GM10248 (cell line): Measurements from ENCODE around the gene PRKCZ.
"Not testable (repeated sequence)": the region's sequence is repeated elsewhere in the genome, so short reads cannot be mapped to it uniquely, and the experiment has no call there.

Source experiments
- CTCF ChIA-PET: fragments of 300-600 bp; sonication (Branson Sonifier 250); formaldehyde crosslinking; extraction: SDS; loops from one replicate; lab custom pipeline; 2021; ENCODE audit warnings: antibody characterized with exemption; lab: Yijun Ruan, JAX
- POLR2A ChIA-PET: fragments of 350-650 bp; sonication (Branson Sonifier 250); formaldehyde crosslinking; extraction: SDS; loops from one replicate; lab custom pipeline; 2020; ENCODE audit warnings: antibody characterized with exemption; lab: Yijun Ruan, JAX
- DNase-seq: peaks from one replicate; pipeline ENCODE4 v3.0.0; 2012; ENCODE audit errors: extremely low spot score
- CTCF ChIP-seq: IDR thresholded peaks from 2 replicates; pipeline ENCODE4 v1.5.1; 2012; ENCODE audit warnings: mild to moderate bottlenecking, low read depth; ENCODE audit errors: extremely low read depth, missing control alignments, control extremely low read depth

The PRKCZ gene

DNA sequence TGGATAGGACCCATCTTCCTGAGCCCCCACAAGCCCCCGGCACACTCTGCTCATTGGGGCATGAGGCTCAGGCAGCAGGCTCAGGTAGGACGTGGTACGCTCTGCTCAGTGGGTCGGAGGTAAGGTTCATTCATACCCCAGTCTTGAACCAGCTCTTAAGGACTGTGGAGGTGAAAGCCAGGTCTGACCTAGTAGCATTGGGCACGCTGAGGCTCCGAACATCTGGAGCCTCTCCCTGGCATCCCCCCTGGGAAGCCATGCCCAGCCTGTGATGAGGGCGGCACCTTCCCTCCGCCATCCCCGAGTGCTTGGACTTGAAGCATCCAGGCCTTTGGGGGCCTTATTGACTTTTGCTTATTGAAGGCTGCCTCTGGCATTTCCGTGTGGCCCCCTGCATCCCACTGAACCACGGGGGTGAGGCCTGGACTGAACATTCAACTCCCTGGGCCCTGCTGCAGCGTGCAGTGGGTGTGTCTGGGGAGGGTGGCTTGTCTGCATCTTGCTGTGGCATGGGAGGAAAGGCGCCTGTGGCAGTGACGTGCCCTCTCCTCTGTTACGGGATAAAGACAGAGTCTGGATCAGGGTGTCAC, 94.4 kb downstream of the PRKCZ start:
- ChIA-PET CTCF (no interaction called here), POLR2A (no interaction called here)
- TF ChIP-seq CTCF, result no peak
- DNase-seq, result no peak

GRCh38 chr1:2145946-2146835, 96.0 kb downstream of the PRKCZ start:
- ChIA-PET POLR2A (no interaction called here), CTCF (no interaction called here)
- no peak for DNase-seq
- TF ChIP-seq CTCF, result no peak

DNA sequence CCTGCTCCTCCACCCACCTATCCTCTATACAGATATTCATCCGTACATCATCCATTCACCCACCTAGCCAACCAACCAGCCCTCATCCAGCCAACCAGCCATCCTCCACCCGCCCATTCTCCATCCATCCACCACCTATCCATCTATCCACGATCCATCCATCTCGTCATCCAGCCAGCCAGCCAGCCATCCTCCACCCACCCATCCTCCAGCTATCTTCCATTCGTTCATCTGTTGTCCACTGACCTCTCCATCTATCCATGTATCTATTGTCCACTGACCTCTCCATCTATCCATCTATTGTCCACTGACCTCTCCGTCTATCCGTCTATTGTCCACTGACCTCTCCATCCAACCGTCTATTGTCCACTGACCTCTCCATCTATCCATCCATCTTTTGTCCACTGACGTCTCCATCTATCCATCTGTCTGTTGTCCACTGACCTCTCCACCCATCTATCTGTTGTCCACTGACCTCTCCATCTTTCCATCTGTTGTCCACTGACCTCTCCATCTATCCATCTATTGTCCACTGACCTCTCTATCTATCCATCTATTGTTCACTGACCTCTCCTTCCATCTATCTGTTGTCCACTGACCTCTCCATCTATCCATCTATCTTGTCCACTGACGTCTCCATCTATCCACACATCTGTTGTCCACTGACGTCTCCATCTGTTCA, 96.8 kb downstream of the PRKCZ start:
- ChIA-PET CTCF (no interaction called here), POLR2A (no interaction called here)
- DNase-seq, result no peak
- no peak for TF ChIP-seq CTCF

- CTCF ChIA-PET, DNase-seq, POLR2A ChIA-PET: not testable (repeated sequence)
Observed at GRCh38 chr1:2147869-2148268, 97.7 kb downstream of the PRKCZ start.

DNA sequence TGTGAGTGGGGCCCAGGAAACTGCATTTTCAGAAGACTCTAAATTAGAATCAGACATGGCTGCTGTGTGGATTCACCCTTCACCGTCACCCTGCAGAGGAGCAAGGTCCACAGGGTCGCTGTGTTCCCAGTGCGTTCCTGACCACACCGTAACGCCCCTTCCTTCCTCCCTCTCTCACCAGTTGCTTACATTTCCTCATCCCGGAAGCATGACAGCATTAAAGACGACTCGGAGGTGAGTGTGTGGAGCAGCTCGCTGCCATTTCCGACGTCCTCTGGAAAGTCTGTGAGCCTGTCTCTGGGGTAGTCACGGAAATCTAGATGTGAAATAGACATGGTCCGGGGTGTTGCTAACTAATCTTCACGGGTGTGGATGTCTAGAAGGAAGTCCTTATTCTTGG, 98.5 kb downstream of the PRKCZ start:
- ChIA-PET CTCF (interaction anchor here (3.0 kb wide), 1 partner anchor 9 kb away, joined by 14 read pairs; no protein-coding TSS in a partner anchor), POLR2A (no interaction called here)
- no peak for TF ChIP-seq CTCF
- DNase-seq, result no peak

DNA sequence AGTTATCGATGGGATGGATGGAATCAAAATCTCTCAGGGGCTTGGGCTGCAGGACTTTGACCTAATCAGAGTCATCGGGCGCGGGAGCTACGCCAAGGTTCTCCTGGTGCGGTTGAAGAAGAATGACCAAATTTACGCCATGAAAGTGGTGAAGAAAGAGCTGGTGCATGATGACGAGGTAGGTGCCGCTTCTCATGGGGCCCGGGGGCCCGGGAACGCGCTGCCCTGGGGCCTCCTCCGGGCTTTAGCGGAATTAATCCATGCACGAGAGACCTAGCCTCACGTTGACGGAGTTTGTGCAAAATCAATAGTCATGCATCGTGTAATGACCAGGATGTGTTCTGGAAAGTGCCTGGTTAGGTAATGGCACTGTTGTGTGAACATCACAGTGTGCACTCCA, 100.6 kb downstream of the PRKCZ start:
- DNase-seq, result no peak
- TF ChIP-seq CTCF, result no peak
- ChIA-PET POLR2A (no interaction called here), CTCF (interaction anchor here (3.0 kb wide), 1 partner anchor 11 kb away, joined by 14 read pairs; no protein-coding TSS in a partner anchor)

DNA sequence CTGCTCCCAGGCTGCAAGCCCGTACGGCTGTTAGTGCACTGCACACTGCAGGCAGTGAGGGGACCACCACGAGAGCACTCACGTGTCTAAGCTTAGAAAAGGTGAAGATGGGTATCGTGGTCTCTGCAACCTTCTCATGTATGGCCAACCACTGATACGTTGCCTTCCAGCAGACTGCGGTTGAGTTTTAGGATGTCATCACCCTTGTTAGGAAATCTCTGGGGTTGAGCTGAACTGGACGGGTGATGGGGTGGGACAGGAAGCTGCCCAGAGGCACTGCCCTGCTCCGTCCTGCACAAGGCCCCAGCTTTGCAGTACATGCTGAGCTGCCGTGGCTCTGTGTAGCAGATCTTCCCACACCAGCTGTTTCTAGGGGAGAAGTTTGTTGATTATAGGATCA, 101.0 kb downstream of the PRKCZ start:
- ChIA-PET POLR2A (no interaction called here), CTCF (interaction anchor here (0.8 to 3.0 kb wide), 2 partner anchors 11 to 231 kb away, joined by 4 to 14 read pairs; no protein-coding TSS in a partner anchor)
- TF ChIP-seq CTCF, result no peak
- DNase-seq, result no peak
